HCT116 (cell line): Measurements from ENCODE around the gene GPRIN2. TPM values are rescaled to one million over a fixed set of nuclear protein-coding genes. Genes with fewer than 3 reads are reported as not detected.

ENCODE experiments used
- total RNA-seq: library from RNA; stranded (reverse); gene quantifications from one replicate; pipeline ENCODE4 v1.2.1, GENCODE V29; 2021; ENCODE audit not compliant: unreplicated experiment

GPRIN2 gene
- total RNA-seq, 1 experiment from 2014 or later, result 1.7 TPM

Other genes starting within 250 kb of the GPRIN2 start
- gene ANXA8L1, start 180.9 kb downstream of the GPRIN2 start, total RNA-seq, result not detected
- gene NPY4R, start 90.7 kb downstream of the GPRIN2 start, total RNA-seq, result not detected
- gene SYT15, start 22.5 kb upstream of the GPRIN2 start, total RNA-seq, result 1.6 TPM